PFSK-1 (cell line): ENCODE data around the gene TTC28.

Experiments
- FOXP2 ChIP-seq: optimal IDR thresholded peaks from 2 replicates; pipeline ENCODE3; 2011; ENCODE audit warnings: borderline replicate concordance, control low read depth, inconsistent platforms; ENCODE audit not compliant: insufficient read depth; ENCODE audit errors: extremely low read length, extremely low read depth
- POLR2AphosphoS5 ChIP-seq: IDR thresholded peaks from 2 replicates; pipeline ENCODE4 v1.6.1; 2012; ENCODE audit warnings: low read depth, mild to moderate bottlenecking, control low read depth, low read length, moderate library complexity
- REST ChIP-seq, 2 experiments: IDR thresholded peaks; 2 replicates each; pipeline versions ENCODE4 v1.6.1 to v1.8.0; 2011 to 2012; ENCODE audit warnings: low read depth in 2 of 2, low read length in 2 of 2, control low read depth in 1 of 2, inconsistent platforms in 1 of 2, mild to moderate bottlenecking in 1 of 2, moderate library complexity in 1 of 2; ENCODE audit not compliant: insufficient read depth in 1 of 2
- SIN3A ChIP-seq: IDR thresholded peaks from 2 replicates; pipeline ENCODE4 v1.6.1; 2012; ENCODE audit warnings: mild to moderate bottlenecking, low read length, moderate library complexity, borderline replicate concordance; ENCODE audit not compliant: insufficient read depth
- TAF1 ChIP-seq: IDR thresholded peaks from 2 replicates; pipeline ENCODE4 v1.6.1; 2012; ENCODE audit warnings: low read length, control low read depth, borderline replicate concordance; ENCODE audit not compliant: insufficient read depth

Gene TTC28

GRCh38 chr22:28498044-28498443, 181.6 kb downstream of the TTC28 start:
- no peak for TF ChIP-seq TAF1
- TF ChIP-seq POLR2AphosphoS5, result no peak
- no peak for TF ChIP-seq REST (IDR thresholded peaks at IDR 0.05; ENCODE audit: insufficient read depth in 1 of 2, low read depth in 2 of 2, low read length in 2 of 2)
- TF ChIP-seq FOXP2, result no peak
- no peak for TF ChIP-seq SIN3A

- TF ChIP-seq REST (IDR thresholded peaks at IDR 0.05; ENCODE audit: insufficient read depth in 1 of 2, low read depth in 2 of 2, low read length in 2 of 2) (no peak), FOXP2 (no peak), SIN3A (no peak), TAF1 (no peak), POLR2AphosphoS5 (no peak)
Observed at GRCh38 chr22:28497188-28497587, 182.5 kb downstream of the TTC28 start.

GRCh38 chr22:28488825-28489224, 190.8 kb downstream of the TTC28 start:
- no peak for TF ChIP-seq SIN3A
- TF ChIP-seq REST (IDR thresholded peaks at IDR 0.05; ENCODE audit: insufficient read depth in 1 of 2, low read depth in 2 of 2, low read length in 2 of 2), result no peak
- TF ChIP-seq FOXP2, result no peak
- no peak for TF ChIP-seq TAF1
- no peak for TF ChIP-seq POLR2AphosphoS5

DNA sequence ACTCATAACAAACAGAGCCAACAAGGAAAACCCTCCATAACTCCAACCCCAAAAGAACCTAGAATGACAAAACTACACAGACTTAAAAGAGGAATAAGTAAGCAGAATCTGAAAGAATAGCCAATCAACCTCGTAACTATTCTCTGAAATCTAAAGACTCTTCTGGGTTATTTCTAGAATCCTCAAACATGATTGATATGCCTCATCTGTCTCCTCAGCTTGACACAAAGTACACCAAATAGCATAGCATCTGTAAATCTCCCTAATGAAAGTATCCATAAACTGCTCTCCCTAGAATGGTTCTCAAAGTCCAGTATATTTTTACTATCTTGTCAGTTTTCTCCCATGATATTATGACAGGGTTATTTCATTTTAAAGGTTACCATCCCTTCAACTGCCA, 195.0 kb downstream of the TTC28 start:
- TF ChIP-seq SIN3A, result no peak

DNA sequence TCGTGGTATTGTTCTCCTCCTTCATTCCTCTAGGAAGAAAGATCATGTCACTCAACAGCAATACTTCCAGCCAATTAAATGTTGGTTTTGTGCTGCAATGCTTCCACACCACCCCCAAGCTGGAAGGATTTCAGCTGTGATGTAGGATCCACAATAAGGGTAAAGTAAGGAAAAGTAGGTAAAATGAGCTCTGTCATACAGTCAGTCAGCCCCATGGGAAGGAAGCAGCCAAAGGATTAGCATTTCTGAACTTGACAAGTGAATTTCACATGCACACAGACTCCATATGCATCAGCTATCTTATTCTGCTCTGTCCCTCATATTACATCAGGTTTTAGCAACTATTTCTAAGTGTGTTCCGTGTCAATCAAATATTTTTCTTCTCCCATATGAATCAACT, 197.9 kb downstream of the TTC28 start:
- no peak for TF ChIP-seq TAF1
- TF ChIP-seq FOXP2, result no peak
- no peak for TF ChIP-seq SIN3A
- no peak for TF ChIP-seq REST (IDR thresholded peaks at IDR 0.05; ENCODE audit: insufficient read depth in 1 of 2, low read depth in 2 of 2, low read length in 2 of 2)
- no peak for TF ChIP-seq POLR2AphosphoS5
